SKM-1 (cell line): Measurements from ENCODE around the gene ATP5F1D.

ENCODE experiments used
- DNase-seq: peaks from one replicate; lab custom pipeline; 2025; ENCODE audit not compliant: unreplicated experiment; lab: John Stamatoyannopoulos, UW

The ATP5F1D gene

GRCh38 chr19:1232652-1233072, 8.9 kb upstream of the ATP5F1D start:
- DNase-seq: no peak

DNA sequence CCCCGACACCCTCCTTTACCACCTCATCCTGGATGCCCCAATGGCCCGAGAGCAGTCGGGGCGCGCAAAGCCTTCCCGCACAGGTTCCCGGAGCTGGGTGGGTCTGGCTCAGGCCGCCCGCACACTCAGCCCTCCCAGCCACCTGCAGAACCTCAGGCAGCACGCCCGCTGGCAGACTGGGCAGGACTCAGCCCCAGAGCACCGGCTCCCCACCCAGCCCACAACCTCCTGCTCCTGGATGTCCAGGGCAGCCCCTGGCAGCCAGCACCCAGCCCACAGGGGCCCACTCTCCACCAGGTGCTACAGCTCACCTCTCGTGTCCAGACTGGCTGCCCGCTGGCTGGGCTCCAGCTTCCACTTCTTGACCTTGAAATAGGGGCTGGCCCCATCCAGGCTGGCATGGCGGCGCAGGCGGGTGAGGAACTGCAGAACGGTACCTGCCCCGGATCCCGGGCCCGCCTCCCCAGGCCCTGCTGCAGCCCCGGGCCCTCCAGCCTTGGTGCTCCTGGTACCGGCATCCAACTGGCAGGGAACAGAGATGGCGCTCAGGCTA, 8.4 kb upstream of the ATP5F1D start:
- DNase-seq: no peak

- no peak for DNase-seq
Observed at GRCh38 chr19:1234051-1234954, 7.2 kb upstream of the ATP5F1D start.

- DNase-seq: no peak
Observed at GRCh38 chr19:1234955-1235380, 6.6 kb upstream of the ATP5F1D start.

DNA sequence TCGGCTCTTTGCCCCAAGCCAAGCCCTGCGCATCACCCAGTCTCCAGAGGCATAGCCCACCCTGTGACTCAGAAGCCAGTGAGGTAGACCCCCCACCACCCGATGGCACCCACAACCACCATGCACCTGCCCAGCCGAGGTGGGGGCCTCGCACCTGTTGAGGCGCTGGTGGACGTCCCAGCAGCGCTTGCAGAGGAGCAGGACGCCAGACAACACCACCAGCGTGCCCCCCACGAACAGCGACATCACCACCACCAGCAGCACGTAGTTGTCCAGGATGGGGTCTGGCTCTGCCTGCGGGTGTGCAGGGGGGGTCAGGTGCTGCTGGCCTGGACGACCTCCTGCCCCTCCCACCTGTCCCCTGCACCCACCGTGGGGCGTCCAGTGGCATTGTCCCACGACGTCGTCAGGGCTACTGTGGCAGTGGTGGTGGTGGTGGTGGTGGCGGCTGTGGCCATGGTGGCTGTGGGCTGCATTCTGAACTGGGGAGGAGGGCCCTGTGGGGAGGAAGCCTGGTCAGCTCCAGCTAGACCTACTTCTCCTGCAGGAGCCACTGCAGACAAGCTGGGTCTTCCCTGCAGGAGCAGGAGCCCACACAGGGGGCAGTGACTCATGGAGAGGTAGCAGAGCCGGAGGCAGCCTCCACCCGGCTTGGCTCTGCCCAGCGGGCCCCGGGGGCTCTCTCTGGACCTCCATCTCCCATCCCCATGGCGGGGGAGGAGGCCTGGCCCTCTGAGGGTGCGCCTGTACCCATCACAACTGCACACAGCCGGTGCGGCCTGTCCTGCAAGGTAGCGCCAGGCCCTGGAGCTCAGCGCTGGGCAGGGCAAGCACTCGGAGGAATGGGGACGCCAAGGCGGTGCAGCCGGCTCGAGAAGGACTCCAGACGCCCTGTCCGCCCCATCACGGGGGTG, 5.7 kb upstream of the ATP5F1D start:
- no peak for DNase-seq

DNA sequence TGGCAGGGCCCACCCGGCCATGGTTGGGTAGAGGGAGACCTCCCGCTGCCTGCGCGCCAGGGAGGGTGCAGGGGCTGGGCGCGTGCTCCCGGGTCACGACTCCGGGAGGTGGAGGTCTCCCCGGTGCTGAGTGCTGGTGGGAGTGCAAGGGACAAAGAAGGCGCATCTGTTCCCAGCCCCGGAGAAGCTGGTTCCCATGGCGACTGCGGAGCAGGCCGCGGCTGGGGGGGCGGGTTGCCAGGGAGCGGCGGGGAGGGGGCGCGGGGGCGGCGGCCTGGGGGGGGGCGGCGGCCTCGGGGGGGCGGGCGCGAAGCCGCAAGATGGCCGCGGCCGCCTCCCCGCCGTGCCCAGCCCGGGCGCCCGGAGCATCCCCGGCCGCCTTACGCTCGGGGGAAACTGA, 5.0 kb upstream of the ATP5F1D start:
- no peak for DNase-seq

GRCh38 chr19:1237027-1237659, 4.4 kb upstream of the ATP5F1D start:
- no peak for DNase-seq

DNA sequence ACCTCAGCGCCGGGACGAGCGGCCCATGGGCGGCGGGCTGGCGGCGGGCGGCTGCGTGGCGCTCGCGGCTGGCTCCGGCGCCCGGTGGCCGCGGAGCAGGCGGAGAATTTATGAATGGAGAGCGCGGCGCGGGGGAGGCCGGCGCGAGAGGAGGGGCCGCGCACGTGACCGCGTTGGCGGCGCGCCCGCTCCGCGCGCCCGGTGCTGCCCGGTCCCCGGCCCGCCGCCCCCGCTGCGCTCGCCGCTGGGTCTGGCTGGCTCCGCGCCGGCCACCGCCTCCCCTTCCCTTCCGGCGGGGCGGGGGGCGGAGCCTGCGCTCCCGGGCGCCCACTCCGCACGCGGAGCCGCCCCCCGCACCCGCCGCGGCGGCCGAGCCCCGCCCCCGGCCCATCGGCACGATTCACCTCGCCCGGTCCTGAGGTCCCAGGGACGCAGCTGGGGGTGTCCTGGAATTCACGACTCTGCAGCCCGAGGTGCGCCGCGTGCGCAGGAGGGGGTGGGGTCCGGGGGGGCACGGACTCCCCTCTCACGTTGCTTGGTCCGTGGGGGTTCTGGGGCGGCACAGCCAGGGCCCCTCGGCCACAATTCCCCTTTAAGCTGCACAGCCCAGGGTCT, 3.7 kb upstream of the ATP5F1D start, which contains the start of gene CBARP:
Gene CBARP, minus strand, starts transcription at position 252 of the 615 bp plus-strand sequence. CDS start 1,905 bp downstream, outside the sequence.
- DNase-seq: no peak

GRCh38 chr19:1238369-1239303, 2.9 kb upstream of the ATP5F1D start:
- DNase-seq: no peak

DNA sequence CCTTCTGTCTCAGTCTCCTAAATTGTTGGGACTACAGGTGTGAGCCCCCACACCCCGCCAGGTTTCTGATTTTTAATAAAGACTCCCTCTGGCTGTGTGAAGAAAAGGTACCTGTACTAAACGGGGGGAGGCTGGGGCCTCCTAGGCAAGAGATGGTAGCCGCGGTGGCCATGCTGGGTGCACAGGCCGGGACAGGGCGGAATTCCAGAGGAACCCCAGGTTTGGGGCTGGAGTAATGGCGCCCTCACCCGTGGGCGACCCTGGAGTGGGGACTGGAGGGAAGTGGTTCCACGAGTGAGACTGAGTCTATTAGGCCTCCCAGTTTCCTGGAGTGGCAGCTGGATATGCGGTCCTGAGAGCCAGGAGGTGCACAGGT, 2.1 kb upstream of the ATP5F1D start:
- no peak for DNase-seq

- peak; percentile 49 for DNase-seq
Observed at GRCh38 chr19:1239796-1240737, 1.5 kb upstream of the ATP5F1D start.

DNA sequence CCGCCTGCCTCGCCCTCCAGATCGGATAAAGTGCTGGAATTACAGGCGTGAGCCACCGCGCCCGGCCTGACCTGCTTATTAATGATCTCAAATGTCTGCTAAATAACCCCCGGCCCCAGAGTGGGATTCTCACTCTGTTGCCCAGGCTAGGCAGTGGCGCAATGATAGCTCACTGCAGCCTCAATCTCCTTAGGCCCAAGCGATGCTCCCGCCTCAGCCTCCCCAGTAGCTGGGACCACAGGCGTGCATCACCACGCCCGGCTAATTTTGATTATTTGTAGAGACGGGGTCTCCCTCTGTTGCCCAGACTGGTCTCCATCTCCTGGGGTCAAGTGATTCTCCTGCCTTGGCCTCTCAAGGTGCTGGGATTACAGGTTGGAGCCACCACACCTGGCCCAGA, 626 bp upstream of the ATP5F1D start:
- DNase-seq: no peak

DNA sequence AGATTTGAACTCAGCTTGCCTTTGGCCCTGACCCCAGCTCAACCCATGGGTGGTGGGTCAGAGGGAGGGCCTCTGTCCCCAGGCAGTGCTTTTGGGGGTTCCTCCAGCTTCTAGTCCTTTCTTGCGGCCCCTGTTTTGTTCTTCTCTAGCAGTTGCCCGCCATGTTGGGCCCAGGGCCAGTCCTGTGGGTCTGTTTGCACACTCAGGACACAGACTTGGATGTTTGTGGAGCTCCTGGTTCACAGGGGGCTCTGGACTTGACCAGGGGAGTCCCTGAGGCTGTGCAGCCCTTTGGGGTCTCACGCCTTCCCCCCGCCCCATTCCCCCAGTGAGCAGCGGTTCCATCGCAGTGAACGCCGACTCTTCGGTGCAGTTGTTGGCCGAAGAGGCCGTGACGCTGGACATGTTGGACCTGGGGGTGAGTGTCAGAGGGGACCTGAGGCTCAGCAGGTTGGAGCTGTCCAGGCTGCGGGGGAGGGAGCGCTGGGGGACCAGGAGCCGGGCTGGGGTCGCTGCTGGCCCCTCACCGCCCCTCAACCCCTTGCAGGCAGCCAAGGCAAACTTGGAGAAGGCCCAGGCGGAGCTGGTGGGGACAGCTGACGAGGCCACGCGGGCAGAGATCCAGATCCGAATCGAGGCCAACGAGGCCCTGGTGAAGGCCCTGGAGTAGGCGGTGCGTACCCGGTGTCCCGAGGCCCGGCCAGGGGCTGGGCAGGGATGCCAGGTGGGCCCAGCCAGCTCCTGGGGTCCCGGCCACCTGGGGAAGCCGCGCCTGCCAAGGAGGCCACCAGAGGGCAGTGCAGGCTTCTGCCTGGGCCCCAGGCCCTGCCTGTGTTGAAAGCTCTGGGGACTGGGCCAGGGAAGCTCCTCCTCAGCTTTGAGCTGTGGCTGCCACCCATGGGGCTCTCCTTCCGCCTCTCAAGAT, 2.5 kb downstream of the ATP5F1D start:
- DNase-seq: peak; percentile 63

- DNase-seq: no peak
Observed at GRCh38 chr19:1244693-1245451, 3.3 kb downstream of the ATP5F1D start.

DNA sequence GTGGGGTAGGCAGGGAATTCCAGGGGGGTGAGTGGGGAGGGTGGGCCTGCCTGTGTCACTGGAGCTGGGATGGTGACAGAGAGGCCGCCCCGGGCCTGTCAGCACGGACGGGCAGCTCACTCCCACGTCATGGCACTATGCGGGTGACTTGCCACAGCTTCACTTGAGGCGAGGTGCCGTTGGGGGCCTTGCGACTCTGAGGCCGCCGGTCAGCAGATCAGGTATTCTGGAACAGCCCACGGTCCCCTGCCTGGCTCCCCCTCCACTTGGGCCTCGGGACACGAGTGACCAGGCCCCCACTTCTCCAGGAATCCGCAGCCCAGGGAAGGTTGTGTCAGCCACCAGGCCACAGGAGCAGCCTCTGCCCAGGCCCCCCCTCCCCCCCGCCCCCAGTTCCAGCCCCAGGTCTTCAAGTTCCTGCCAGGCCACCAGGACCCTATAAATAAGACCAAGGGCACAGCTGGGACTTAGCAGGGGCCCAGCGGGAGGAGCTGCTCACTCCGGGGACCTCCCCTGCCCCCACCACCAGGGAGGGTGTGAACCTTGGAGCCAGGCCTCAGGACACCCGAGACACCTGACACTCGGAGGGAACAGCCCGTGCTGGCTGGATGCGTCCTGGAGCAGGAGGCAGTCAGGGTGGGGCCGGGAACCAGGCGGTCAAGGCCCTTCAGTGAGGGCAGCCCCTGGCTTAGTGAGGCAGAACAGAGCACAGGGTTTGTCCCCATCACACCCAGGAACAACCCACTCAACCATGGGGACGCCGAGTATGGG, 4.1 kb downstream of the ATP5F1D start:
- no peak for DNase-seq
